WTC11 (cell line): ENCODE measurements around the gene SLC12A4. TPM values are rescaled to one million over a fixed set of nuclear protein-coding genes. Genes with fewer than 3 reads are reported as not detected.
"Not testable (repeated sequence)": the region's sequence is repeated elsewhere in the genome, so short reads cannot be mapped to it uniquely, and the experiment has no call there.

ENCODE experiments used
- ATAC-seq: fragments of 200-7000 bp; cut with Tn5 transposase; 2 replicates; pipeline ENCODE4 v1.10.0; 2021; ENCODE audit warnings: mild to moderate bottlenecking, moderate library complexity
- CTCF ChIA-PET: fragments of 300-600 bp; sonication (Branson Sonifier 250); formaldehyde crosslinking; loops from one replicate; lab custom pipeline; 2021; ENCODE audit warnings: antibody characterized with exemption; lab: Charles Lee
- POLR2A ChIA-PET: fragments of 350-600 bp; sonication (Branson Sonifier 250); formaldehyde crosslinking; loops from one replicate; lab custom pipeline; 2021; ENCODE audit warnings: antibody characterized with exemption; lab: Charles Lee
- DNase-seq: peaks from one replicate; pipeline ENCODE4 v3.0.0; 2021; ENCODE audit warnings: low spot score
- H3K27ac Mint-ChIP-seq: 2 replicates; pipeline ENCODE4 v1.8.0; 2021; ENCODE audit warnings: mixed read lengths
- H3K27me3 Mint-ChIP-seq: 2 replicates; pipeline ENCODE4 v1.8.0; 2021; ENCODE audit warnings: low read depth, mild to moderate bottlenecking, moderate library complexity, mixed read lengths
- H3K36me3 Mint-ChIP-seq: 2 replicates; pipeline ENCODE4 v1.8.0; 2021; ENCODE audit warnings: mixed read lengths
- H3K4me1 Mint-ChIP-seq: 2 replicates; pipeline ENCODE4 v1.8.0; 2022; ENCODE audit warnings: mixed read lengths
- H3K4me3 Mint-ChIP-seq: 2 replicates; pipeline ENCODE4 v1.8.0; 2021; ENCODE audit warnings: mild to moderate bottlenecking, moderate library complexity, mixed read lengths
- H3K9me3 Mint-ChIP-seq: 2 replicates; pipeline ENCODE4 v1.8.0; 2021; ENCODE audit warnings: mixed read lengths
- CREB1 ChIP-seq: sonication (generic); formaldehyde crosslinking; IDR thresholded peaks from 2 replicates; pipeline ENCODE4 v1.8.0; 2023; ENCODE audit warnings: mild to moderate bottlenecking, missing genetic modification reagents
- ELF4 ChIP-seq: sonication (generic); formaldehyde crosslinking; IDR thresholded peaks from 2 replicates; pipeline ENCODE4 v1.8.1; 2022; ENCODE audit warnings: low read depth, mild to moderate bottlenecking, moderate library complexity, missing genetic modification reagents
- FOXP1 ChIP-seq: sonication (generic); formaldehyde crosslinking; IDR thresholded peaks from 2 replicates; pipeline ENCODE4 v1.8.0; 2022; ENCODE audit warnings: missing genetic modification reagents, mild to moderate bottlenecking, moderate library complexity, borderline replicate concordance
- HMGA2 ChIP-seq: fragments of 250-450 bp; sonication (Bioruptor Pico); IDR thresholded peaks from 2 replicates; pipeline ENCODE4 v1.4.0; 2021; ENCODE audit warnings: mild to moderate bottlenecking, moderate library complexity
- JAZF1 ChIP-seq: fragments of 250-450 bp; sonication (Bioruptor Pico); IDR thresholded peaks from 2 replicates; pipeline ENCODE4 v1.9.0; 2021; ENCODE audit warnings: moderate library complexity, mild to moderate bottlenecking, inconsistent platforms
- NFE2L1 ChIP-seq: sonication (generic); formaldehyde crosslinking; IDR thresholded peaks from 2 replicates; pipeline ENCODE4 v1.8.1; 2023; ENCODE audit warnings: missing genetic modification reagents
- NFYB ChIP-seq: sonication (generic); formaldehyde crosslinking; conservative IDR thresholded peaks from 2 replicates; pipeline ENCODE4 v1.8.0; 2022; ENCODE audit warnings: low read depth, missing genetic modification reagents
- NR2C2 ChIP-seq: sonication (generic); formaldehyde crosslinking; IDR thresholded peaks from 2 replicates; pipeline ENCODE4 v1.8.0; 2022; ENCODE audit warnings: mild to moderate bottlenecking, missing genetic modification reagents
- NR3C1 ChIP-seq: sonication (generic); formaldehyde crosslinking; conservative IDR thresholded peaks from 2 replicates; pipeline ENCODE4 v1.8.1; 2023; ENCODE audit warnings: low read depth, mild to moderate bottlenecking, missing genetic modification reagents
- TCF7 ChIP-seq: sonication (generic); formaldehyde crosslinking; IDR thresholded peaks from 2 replicates; pipeline ENCODE4 v1.8.0; 2022; ENCODE audit warnings: mild to moderate bottlenecking, low read depth, missing genetic modification reagents, moderate library complexity
- ZNF263 ChIP-seq: sonication (generic); formaldehyde crosslinking; IDR thresholded peaks from 2 replicates; pipeline ENCODE4 v1.8.1; 2022; ENCODE audit warnings: low read depth, mild to moderate bottlenecking, moderate library complexity, missing genetic modification reagents
- ZNF317 ChIP-seq: sonication (generic); formaldehyde crosslinking; IDR thresholded peaks from 2 replicates; pipeline ENCODE4 v1.8.1; 2023; ENCODE audit warnings: low read depth, mild to moderate bottlenecking, moderate library complexity, missing genetic modification reagents, borderline replicate concordance
- ZNF423 ChIP-seq: fragments of 250-450 bp; sonication (Bioruptor Pico); IDR thresholded peaks from 2 replicates; pipeline ENCODE4 v2.1.2; 2022; ENCODE audit warnings: mild to moderate bottlenecking, moderate library complexity
- total RNA-seq: library from RNA; stranded (reverse); gene quantifications from 3 replicates; pipeline ENCODE4 v1.2.3, GENCODE V29; 2021
- TF ChIP-seq, protein P1 (sequence below): sonication (generic); formaldehyde crosslinking; IDR thresholded peaks from 2 replicates; pipeline ENCODE4 v1.8.0; 2023; ENCODE audit warnings: missing genetic modification reagents, mild to moderate bottlenecking, borderline replicate concordance
- TF ChIP-seq, protein P2 (sequence below): fragments of 200-600 bp; IDR thresholded peaks from 2 replicates; pipeline ENCODE4 v1.8.0; 2022; ENCODE audit warnings: antibody characterized with exemption
- TF ChIP-seq, protein P3 (sequence below): sonication (generic); formaldehyde crosslinking; IDR thresholded peaks from 2 replicates; pipeline ENCODE4 v1.8.1; 2023; ENCODE audit warnings: mild to moderate bottlenecking, missing genetic modification reagents

Gene SLC12A4
- total RNA-seq, 1 experiment from 2014 or later: 94.1 TPM

DNA sequence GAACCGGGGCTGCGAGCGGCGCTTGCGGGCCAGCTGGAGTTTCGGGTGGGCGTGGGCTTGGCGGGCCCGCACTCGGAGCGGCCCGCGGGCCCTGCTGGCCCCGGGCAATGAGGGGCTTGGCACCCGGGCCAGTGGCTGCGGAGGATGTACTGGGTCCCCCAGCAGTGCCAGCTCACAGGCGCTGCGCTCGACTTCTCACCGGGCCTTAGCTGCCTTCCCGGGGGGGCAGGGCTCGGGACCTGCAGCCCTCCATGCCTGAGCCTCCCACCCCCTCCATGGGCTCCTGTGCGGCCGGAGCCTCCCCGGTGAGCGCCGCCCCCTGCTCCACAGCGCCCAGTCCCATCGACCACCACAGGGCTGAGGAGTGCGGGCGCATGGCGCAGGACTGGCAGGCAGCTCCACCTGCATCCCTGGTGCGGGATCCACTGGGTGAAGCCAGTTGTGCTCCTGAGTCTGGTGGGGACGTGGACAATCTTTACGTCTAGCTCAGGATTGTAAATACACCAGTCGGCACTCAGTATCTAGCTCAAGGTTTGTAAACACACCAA is 29.9 kb upstream of the SLC12A4 start:
- H3K4me3 Mint-ChIP-seq, POLR2A ChIA-PET, H3K27me3 Mint-ChIP-seq: not testable (repeated sequence)

DNA sequence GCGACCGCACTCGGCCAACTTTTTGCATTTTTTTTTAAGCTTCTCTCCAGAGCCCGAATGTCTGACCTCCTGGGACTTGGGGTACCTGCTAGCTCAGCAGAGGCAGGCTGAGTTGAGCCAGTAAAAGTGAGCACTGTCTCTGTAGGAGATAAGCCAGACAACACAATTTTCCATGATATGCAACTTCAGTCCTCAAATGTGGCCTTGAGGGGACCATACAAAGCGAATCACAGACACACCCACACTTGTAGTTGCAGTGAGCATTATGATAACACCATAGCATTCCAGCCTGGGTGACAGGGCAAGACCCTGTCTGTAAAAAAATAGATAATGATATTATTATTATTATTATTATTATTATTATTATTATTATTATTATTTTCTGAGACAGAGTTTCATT is 28.2 kb upstream of the SLC12A4 start:
- CTCF ChIA-PET: interaction anchor here (0.6 to 0.7 kb wide), 2 partner anchors 44 kb away, joined by 3 read pairs; no protein-coding TSS in a partner anchor
- no peak for ATAC-seq
- Mint-ChIP-seq H3K27ac (no peak overlapping the region), H3K4me3 (no peak overlapping the region), H3K4me1 (no peaks in the 10 kb centered on the region), H3K27me3 (peaks cover 16% of the 10 kb centered on the region), H3K9me3 (peaks cover 4% of the 10 kb centered on the region), H3K36me3 (no peaks in the 10 kb centered on the region)
- no peak for TF ChIP-seq ELF4 (CRISPR knock-in tag)
- peak; percentile 76; the same call in 1 of the 2 replicates for TF ChIP-seq HMGA2 (CRISPR knock-in tag)
- TF ChIP-seq ZNF263 (CRISPR knock-in tag): no peak
- TF ChIP-seq CREB1 (CRISPR knock-in tag): no peak
- POLR2A ChIA-PET: no interaction called here
- no peak for DNase-seq

More for the DNA sequence above, 29.9 kb upstream of the SLC12A4 start:
- H3K9me3 Mint-ChIP-seq, H3K4me1 Mint-ChIP-seq, DNase-seq, H3K36me3 Mint-ChIP-seq, H3K27ac Mint-ChIP-seq, ATAC-seq: not testable (repeated sequence)
- CTCF ChIA-PET: interaction anchor here (1.3 to 1.4 kb wide), 2 partner anchors 18 to 42 kb away, joined by 3 to 8 read pairs; no protein-coding TSS in a partner anchor

DNA sequence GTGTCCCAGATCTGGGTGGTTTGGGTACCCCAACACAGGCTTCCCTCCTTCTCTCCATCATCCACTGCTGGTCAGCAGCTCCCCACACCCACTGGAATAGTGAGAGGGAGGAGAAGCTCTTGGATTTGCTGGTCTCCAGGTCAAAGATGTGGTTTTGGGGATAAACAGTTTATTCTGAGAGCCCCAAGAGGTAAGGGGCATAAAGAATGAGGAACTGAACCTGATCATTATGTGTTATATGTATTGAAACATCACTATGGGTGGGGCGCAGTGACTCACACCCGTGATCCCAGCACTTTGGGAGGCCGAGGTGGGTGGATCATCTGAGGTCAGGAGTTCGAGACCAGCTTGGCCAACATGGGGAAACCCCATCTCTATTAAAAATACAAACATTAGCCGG is 27.0 kb upstream of the SLC12A4 start:
- H3K9me3 Mint-ChIP-seq: peaks cover 4% of the 10 kb centered on the region
- no peak for DNase-seq
- TF ChIP-seq, protein P1, sequence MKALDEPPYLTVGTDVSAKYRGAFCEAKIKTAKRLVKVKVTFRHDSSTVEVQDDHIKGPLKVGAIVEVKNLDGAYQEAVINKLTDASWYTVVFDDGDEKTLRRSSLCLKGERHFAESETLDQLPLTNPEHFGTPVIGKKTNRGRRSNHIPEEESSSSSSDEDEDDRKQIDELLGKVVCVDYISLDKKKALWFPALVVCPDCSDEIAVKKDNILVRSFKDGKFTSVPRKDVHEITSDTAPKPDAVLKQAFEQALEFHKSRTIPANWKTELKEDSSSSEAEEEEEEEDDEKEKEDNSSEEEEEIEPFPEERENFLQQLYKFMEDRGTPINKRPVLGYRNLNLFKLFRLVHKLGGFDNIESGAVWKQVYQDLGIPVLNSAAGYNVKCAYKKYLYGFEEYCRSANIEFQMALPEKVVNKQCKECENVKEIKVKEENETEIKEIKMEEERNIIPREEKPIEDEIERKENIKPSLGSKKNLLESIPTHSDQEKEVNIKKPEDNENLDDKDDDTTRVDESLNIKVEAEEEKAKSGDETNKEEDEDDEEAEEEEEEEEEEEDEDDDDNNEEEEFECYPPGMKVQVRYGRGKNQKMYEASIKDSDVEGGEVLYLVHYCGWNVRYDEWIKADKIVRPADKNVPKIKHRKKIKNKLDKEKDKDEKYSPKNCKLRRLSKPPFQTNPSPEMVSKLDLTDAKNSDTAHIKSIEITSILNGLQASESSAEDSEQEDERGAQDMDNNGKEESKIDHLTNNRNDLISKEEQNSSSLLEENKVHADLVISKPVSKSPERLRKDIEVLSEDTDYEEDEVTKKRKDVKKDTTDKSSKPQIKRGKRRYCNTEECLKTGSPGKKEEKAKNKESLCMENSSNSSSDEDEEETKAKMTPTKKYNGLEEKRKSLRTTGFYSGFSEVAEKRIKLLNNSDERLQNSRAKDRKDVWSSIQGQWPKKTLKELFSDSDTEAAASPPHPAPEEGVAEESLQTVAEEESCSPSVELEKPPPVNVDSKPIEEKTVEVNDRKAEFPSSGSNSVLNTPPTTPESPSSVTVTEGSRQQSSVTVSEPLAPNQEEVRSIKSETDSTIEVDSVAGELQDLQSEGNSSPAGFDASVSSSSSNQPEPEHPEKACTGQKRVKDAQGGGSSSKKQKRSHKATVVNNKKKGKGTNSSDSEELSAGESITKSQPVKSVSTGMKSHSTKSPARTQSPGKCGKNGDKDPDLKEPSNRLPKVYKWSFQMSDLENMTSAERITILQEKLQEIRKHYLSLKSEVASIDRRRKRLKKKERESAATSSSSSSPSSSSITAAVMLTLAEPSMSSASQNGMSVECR (CRISPR knock-in tag): no peak
- no peak for TF ChIP-seq NR3C1 (CRISPR knock-in tag)
- TF ChIP-seq, all 79 proteins: peak for 0
- CTCF ChIA-PET: interaction anchor here (0.7 kb wide), 2 partner anchors 413 to 736 kb away, joined by 4 read pairs; no protein-coding TSS in a partner anchor
- no peaks in the 10 kb centered on the region for H3K4me1 Mint-ChIP-seq
- no peaks in the 10 kb centered on the region for H3K36me3 Mint-ChIP-seq
- peaks cover 20% of the 10 kb centered on the region for H3K27me3 Mint-ChIP-seq
- H3K27ac Mint-ChIP-seq: no peak overlapping the region
- ATAC-seq: no peak
- no peak overlapping the region for H3K4me3 Mint-ChIP-seq
- POLR2A ChIA-PET: no interaction called here

DNA sequence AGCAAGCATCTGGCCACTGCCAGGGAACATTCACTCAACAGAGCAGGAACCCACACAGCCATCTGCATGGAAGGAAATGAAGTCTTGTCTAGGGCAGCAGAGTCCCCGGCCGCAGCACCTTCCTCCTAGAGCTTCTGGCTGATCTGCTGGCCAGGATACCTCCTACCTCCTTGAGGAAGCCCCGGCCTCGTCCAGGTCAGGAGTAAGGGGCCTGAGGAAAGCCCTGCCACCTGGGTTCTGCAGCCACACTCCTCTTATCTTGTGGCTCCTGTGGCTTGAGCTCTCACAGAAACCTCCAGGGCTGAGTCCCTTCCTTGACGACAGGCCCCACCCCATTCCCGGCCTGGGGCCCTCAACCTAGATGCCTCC is 25.6 kb upstream of the SLC12A4 start:
- H3K27ac Mint-ChIP-seq, H3K4me1 Mint-ChIP-seq, H3K36me3 Mint-ChIP-seq, H3K4me3 Mint-ChIP-seq, H3K9me3 Mint-ChIP-seq, ATAC-seq, DNase-seq, POLR2A ChIA-PET: not testable (repeated sequence)
- CTCF ChIA-PET: interaction anchor here (0.6 to 1.3 kb wide), 12 partner anchors 10 to 209 kb away, joined by 3 to 17 read pairs (median 4); no protein-coding TSS in a partner anchor
- peaks cover 20% of the 10 kb centered on the region for H3K27me3 Mint-ChIP-seq

DNA sequence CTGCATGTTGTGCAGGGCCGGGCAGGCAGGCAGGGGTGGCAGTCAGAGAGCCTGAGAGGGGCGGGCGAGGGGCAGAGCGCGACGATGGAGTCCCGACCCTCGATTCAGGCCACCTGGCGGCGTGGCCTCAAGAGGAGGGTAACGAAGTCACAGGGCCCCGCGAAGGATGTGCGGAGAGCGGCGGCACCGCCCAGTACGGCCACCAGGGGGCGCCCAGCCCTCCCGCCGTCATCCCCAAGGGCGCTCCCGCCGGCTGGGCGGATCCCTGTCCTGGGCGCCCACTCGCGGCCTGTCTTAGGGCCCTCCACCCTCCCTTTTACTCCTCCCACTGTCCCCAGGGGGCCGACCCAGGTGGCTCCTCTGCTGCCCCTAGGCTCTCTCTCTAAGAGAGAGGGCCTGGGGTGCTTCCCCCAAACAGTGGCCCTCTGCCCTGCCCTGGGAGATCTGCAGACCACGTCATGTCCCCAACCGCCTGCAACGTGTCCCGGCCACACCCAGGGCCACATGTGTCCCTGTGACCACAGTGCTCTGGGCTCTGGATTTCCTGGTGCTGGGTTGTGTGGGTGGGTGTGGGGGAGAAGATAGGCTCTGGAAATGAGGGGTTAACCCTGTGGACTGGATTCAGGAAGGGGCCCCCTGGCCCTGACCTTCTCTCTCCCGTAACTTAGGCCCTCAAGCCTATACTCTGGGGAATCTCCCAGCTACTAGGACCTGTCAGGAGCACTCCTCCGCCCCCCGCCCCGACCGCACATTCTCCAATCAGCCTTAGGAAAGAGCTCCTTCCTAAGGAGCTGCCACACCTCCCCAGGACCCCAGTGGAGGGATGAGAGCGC is 25.0 kb upstream of the SLC12A4 start:
- CTCF ChIA-PET: interaction anchor here (0.6 to 1.3 kb wide), 12 partner anchors 9 to 209 kb away, joined by 3 to 17 read pairs (median 4); no protein-coding TSS in a partner anchor
- POLR2A ChIA-PET: no interaction called here
- ATAC-seq (peak; percentile 89), DNase-seq (peak; percentile 83)
- no peak overlapping the region for H3K4me3 Mint-ChIP-seq
- H3K27me3 Mint-ChIP-seq: peaks cover 20% of the 10 kb centered on the region
- H3K36me3 Mint-ChIP-seq: no peaks in the 10 kb centered on the region
- no peaks in the 10 kb centered on the region for H3K9me3 Mint-ChIP-seq
- no peaks in the 10 kb centered on the region for H3K4me1 Mint-ChIP-seq
- H3K27ac Mint-ChIP-seq: no peak overlapping the region
- TF ChIP-seq NR2C2 (CRISPR knock-in tag) (peak; percentile 36; the same call in 1 of the 2 replicates), JAZF1 (CRISPR knock-in tag) (no peak), NFE2L1 (CRISPR knock-in tag) (peak; percentile 78; the same call in 1 of the 2 replicates), NFYB (peak; percentile 11; the same call in 1 of the 2 replicates), TCF7 (CRISPR knock-in tag) (no peak), ZNF423 (CRISPR knock-in tag) (peak; percentile 98), FOXP1 (CRISPR knock-in tag) (peak; percentile 92; the same call in 1 of the 2 replicates), ZNF317 (CRISPR knock-in tag) (no peak)
- TF ChIP-seq, protein P2, sequence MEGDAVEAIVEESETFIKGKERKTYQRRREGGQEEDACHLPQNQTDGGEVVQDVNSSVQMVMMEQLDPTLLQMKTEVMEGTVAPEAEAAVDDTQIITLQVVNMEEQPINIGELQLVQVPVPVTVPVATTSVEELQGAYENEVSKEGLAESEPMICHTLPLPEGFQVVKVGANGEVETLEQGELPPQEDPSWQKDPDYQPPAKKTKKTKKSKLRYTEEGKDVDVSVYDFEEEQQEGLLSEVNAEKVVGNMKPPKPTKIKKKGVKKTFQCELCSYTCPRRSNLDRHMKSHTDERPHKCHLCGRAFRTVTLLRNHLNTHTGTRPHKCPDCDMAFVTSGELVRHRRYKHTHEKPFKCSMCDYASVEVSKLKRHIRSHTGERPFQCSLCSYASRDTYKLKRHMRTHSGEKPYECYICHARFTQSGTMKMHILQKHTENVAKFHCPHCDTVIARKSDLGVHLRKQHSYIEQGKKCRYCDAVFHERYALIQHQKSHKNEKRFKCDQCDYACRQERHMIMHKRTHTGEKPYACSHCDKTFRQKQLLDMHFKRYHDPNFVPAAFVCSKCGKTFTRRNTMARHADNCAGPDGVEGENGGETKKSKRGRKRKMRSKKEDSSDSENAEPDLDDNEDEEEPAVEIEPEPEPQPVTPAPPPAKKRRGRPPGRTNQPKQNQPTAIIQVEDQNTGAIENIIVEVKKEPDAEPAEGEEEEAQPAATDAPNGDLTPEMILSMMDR: peak; percentile 100
- TF ChIP-seq, protein P3, sequence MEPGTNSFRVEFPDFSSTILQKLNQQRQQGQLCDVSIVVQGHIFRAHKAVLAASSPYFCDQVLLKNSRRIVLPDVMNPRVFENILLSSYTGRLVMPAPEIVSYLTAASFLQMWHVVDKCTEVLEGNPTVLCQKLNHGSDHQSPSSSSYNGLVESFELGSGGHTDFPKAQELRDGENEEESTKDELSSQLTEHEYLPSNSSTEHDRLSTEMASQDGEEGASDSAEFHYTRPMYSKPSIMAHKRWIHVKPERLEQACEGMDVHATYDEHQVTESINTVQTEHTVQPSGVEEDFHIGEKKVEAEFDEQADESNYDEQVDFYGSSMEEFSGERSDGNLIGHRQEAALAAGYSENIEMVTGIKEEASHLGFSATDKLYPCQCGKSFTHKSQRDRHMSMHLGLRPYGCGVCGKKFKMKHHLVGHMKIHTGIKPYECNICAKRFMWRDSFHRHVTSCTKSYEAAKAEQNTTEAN: 0 out of 2 replicates have a peak, but pooled peaks have one; percentile 56
